Pancreas (tissue), 10 donors: ENCODE data around the gene RBBP5. TPM values are rescaled to one million over a fixed set of nuclear protein-coding genes. Genes with fewer than 3 reads are reported as not detected.

ENCODE experiments used
- ATAC-seq, 4 donors: fragments of 200-7000 bp; cut with Tn5 transposase; one replicate each; pipeline versions ENCODE4 v1.8.0 to v1.9.1; 2020; ENCODE audit warnings: mild to moderate bottlenecking in 4 of 4, moderate library complexity in 4 of 4
- DNase-seq, 6 donors: peaks; one replicate each; pipeline ENCODE4 v3.0.0-alpha.2; 2020
- FAIRE-seq: peaks from 2 replicates; lab custom pipeline; 2012; peaks lifted over from hg19 to GRCh38; lab: Jason Lieb, UNC
- H3K27ac ChIP-seq, 4 donors: fragments of 200-600 bp; sonication (generic); 1 replicate in 3 of 4; 2 replicates in 1 of 4; pipeline versions ENCODE4 v1.5.0 to v1.8.0; 2020
- H3K27me3 ChIP-seq, 4 donors: fragments of 200-600 bp; one replicate each; pipeline ENCODE4 v1.8.0; 2021
- H3K36me3 ChIP-seq, 3 donors: fragments of 200-600 bp; sonication (generic) in 1 of 3; one replicate each; pipeline versions ENCODE4 v1.5.0 to v1.8.0; 2020 to 2021
- H3K4me1 ChIP-seq, 3 donors: fragments of 200-600 bp; one replicate each; pipeline ENCODE4 v1.8.0; 2021
- H3K4me3 ChIP-seq, 4 donors: fragments of 200-600 bp; sonication (generic) in 2 of 4; one replicate each; pipeline versions ENCODE4 v1.5.0 to v1.8.0; 2020 to 2021
- H3K9me3 ChIP-seq, 4 donors: fragments of 200-600 bp; one replicate each; pipeline ENCODE4 v1.8.0; 2021
- CTCF ChIP-seq, 4 donors: fragments of 200-600 bp; sonication (generic) in 3 of 4; IDR thresholded peaks; one replicate each; pipeline versions ENCODE4 v1.5.0 to v1.8.0; 2021; ENCODE audit warnings: antibody characterized with exemption in 4 of 4
- WGBS, 2 donors: extraction: QIAGEN DNeasy Blood & Tissue Kit; methylation state at CpG; one replicate each; pipeline ENCODE4 v1.1.7; 2013; 5-methylcytosine and 5-hydroxymethylcytosine counted together
- intact Hi-C, 3 donors: fragments of 100-400 bp; cut with DNase I; formaldehyde crosslinking; loops; one replicate each; pipeline versions ENCODE4 v1.11.1 to v1.14.2; 2022
- polyA plus RNA-seq, 2 donors: library from polyadenylated mRNA; stranded (reverse); fragments of 200-250 nt; gene quantifications; one replicate each; pipeline ENCODE4 v1.2.3, GENCODE V29; 2013
- total RNA-seq, 6 donors: library from RNA; stranded (reverse); fragmentation: NEBNext Ultra II Directional in 4 of 6; extraction: Animal tissue kit (Norgen Biotek cat#: 25700) in 4 of 6; gene quantifications; one replicate each; pipeline versions ENCODE4 v1.2.1 to v1.2.4, GENCODE V29; 2021 to 2023
- donor health status: healthy with polysubstance abuse.
- donor health status: DM: no; HTN: no; CAD: no; lungs with moderate emphysema.
- donor health status: DM: no; HTN: no; CAD: no.
- donor health status: control.
- donor health status: control.
- donor health status: Bipolar disorder and iron deficiency.
- donor health status: DM: yes; HTN: yes; CAD: no.
- donor health status: DM: no; HTN: no; CAD: no.
- donor health status: DM: no; HTN: no; CAD: no.
- donor health status: DM: yes; HTN: yes; CAD: no.

The RBBP5 gene
- total and polyA plus RNA-seq, 8 donors: 3.0 to 10.9 (median 7.7) TPM

- no peaks in the 10 kb centered on the region for H3K36me3 ChIP-seq
- no peaks in the 10 kb centered on the region for H3K27me3 ChIP-seq
- H3K4me3 ChIP-seq: no peak overlapping the region
- no peak for TF ChIP-seq CTCF (IDR thresholded peaks at IDR 0.05)
- FAIRE-seq (no peak), ATAC-seq (no peak), DNase-seq (no peak)
- no peaks in the 10 kb centered on the region for H3K9me3 ChIP-seq
- 45 to 47% methylated on average over 7 of the region's 7 CpGs for WGBS, 2 donors
- H3K4me1 ChIP-seq: no peaks in the 10 kb centered on the region
- no peak overlapping the region for H3K27ac ChIP-seq
- intact Hi-C loops: no loop called here
Measured at GRCh38 chr1:205075642-205076155, 46.1 kb downstream of the RBBP5 start.

GRCh38 chr1:205074513-205074912, 47.3 kb downstream of the RBBP5 start:
- H3K27me3 ChIP-seq: no peaks in the 10 kb centered on the region
- no peak for TF ChIP-seq CTCF (IDR thresholded peaks at IDR 0.05)
- intact Hi-C loops: no loop called here
- H3K27ac ChIP-seq: no peak overlapping the region
- no peaks in the 10 kb centered on the region for H3K4me1 ChIP-seq
- no peak overlapping the region for H3K4me3 ChIP-seq
- no peak for DNase-seq
- FAIRE-seq: no peak
- no peaks in the 10 kb centered on the region for H3K9me3 ChIP-seq
- no peaks in the 10 kb centered on the region for H3K36me3 ChIP-seq
- ATAC-seq: no peak
- WGBS, 2 donors: 78 to 91% methylated on average over 7 of the region's 7 CpGs

- DNase-seq (no peak), FAIRE-seq (no peak), ATAC-seq (no peak)
- Histone ChIP-seq H3K27ac (no peak overlapping the region), H3K36me3 (no peaks in the 10 kb centered on the region), H3K9me3 (no peaks in the 10 kb centered on the region), H3K4me1 (no peaks in the 10 kb centered on the region), H3K27me3 (no peaks in the 10 kb centered on the region), H3K4me3 (no peak overlapping the region)
- WGBS, 2 donors: 91 to 94% methylated on average over 11 of the region's 11 CpGs
- TF ChIP-seq CTCF (IDR thresholded peaks at IDR 0.05): no peak
- intact Hi-C loops: no loop called here
Measured at GRCh38 chr1:205074084-205074483, 47.7 kb downstream of the RBBP5 start.

GRCh38 chr1:205073511-205073910, 48.3 kb downstream of the RBBP5 start:
- TF ChIP-seq CTCF (IDR thresholded peaks at IDR 0.05): no peak
- Histone ChIP-seq H3K36me3 (no peaks in the 10 kb centered on the region), H3K9me3 (no peaks in the 10 kb centered on the region), H3K27me3 (no peaks in the 10 kb centered on the region), H3K27ac (no peak overlapping the region), H3K4me1 (no peaks in the 10 kb centered on the region), H3K4me3 (no peak overlapping the region)
- FAIRE-seq: no peak
- no peak for ATAC-seq
- no peak for DNase-seq
- 75 to 86% methylated on average over 12 of the region's 12 CpGs for WGBS, 2 donors
- intact Hi-C loops: no loop called here

- ATAC-seq: no peak
- 74 to 83% methylated on average over 8 of the region's 8 CpGs for WGBS, 2 donors
- Histone ChIP-seq H3K36me3 (no peaks in the 10 kb centered on the region), H3K4me3 (no peak overlapping the region), H3K9me3 (no peaks in the 10 kb centered on the region), H3K27me3 (no peaks in the 10 kb centered on the region), H3K4me1 (no peaks in the 10 kb centered on the region), H3K27ac (no peak overlapping the region)
- FAIRE-seq: no peak
- TF ChIP-seq CTCF (IDR thresholded peaks at IDR 0.05): no peak
- DNase-seq: no peak
- intact Hi-C loops: no loop called here
Measured at GRCh38 chr1:205072881-205073280, 48.9 kb downstream of the RBBP5 start.
